GM15510 (cell line): ENCODE results near the gene NOPCHAP1.

Experiments
- POLR2A ChIP-seq: IDR thresholded peaks from 3 replicates; pipeline ENCODE4 v1.6.1; 2011; ENCODE audit warnings: borderline replicate concordance; ENCODE audit not compliant: insufficient read length; ENCODE audit errors: extremely low read depth

Gene NOPCHAP1

GRCh38 chr12:104959335-104959841 is 26.7 kb upstream of the NOPCHAP1 start:
- no peak for TF ChIP-seq POLR2A

GRCh38 chr12:104960464-104960863 is 25.7 kb upstream of the NOPCHAP1 start:
- TF ChIP-seq POLR2A = no peak

- no peak for TF ChIP-seq POLR2A
Measured at GRCh38 chr12:104963757-104964156, 22.4 kb upstream of the NOPCHAP1 start.

- no peak for TF ChIP-seq POLR2A
Measured at GRCh38 chr12:104964167-104964855, 21.8 kb upstream of the NOPCHAP1 start.

GRCh38 chr12:104964856-104965205 is 21.3 kb upstream of the NOPCHAP1 start:
- TF ChIP-seq POLR2A = no peak

GRCh38 chr12:104966677-104967076 is 19.4 kb upstream of the NOPCHAP1 start:
- no peak for TF ChIP-seq POLR2A

- TF ChIP-seq POLR2A = no peak
Measured at GRCh38 chr12:104969343-104969742, 16.8 kb upstream of the NOPCHAP1 start.

- no peak for TF ChIP-seq POLR2A
Measured at GRCh38 chr12:104971306-104971705, 14.8 kb upstream of the NOPCHAP1 start.

GRCh38 chr12:104973250-104973649 is 12.9 kb upstream of the NOPCHAP1 start:
- no peak for TF ChIP-seq POLR2A

- no peak for TF ChIP-seq POLR2A
Measured at GRCh38 chr12:104974626-104975290, 11.4 kb upstream of the NOPCHAP1 start.

GRCh38 chr12:104975587-104976343 is 10.4 kb upstream of the NOPCHAP1 start:
- TF ChIP-seq POLR2A = no peak

GRCh38 chr12:104976703-104977102 is 9.4 kb upstream of the NOPCHAP1 start:
- TF ChIP-seq POLR2A = no peak

- no peak for TF ChIP-seq POLR2A
Measured at GRCh38 chr12:104985206-104985605, 910 bp upstream of the NOPCHAP1 start.

GRCh38 chr12:104990950-104991349 is 4.8 kb downstream of the NOPCHAP1 start:
- TF ChIP-seq POLR2A = no peak

- no peak for TF ChIP-seq POLR2A
Measured at GRCh38 chr12:104991565-104992128, 5.5 kb downstream of the NOPCHAP1 start.
